ENCODE results near the gene LHX3. TPM values are rescaled to one million over a fixed set of nuclear protein-coding genes. Genes with fewer than 3 reads are reported as not detected.

The LHX3 gene
- total RNA-seq, 6 experiments from 2014 or later, result not detected

GRCh38 chr9:136226680-136227407 lies 21.9 kb upstream of the LHX3 start:
- Mint-ChIP-seq H3K9me3 (no peaks in the 10 kb centered on the region), H3K4me1 (ENCODE audit: low read depth) (peaks cover 28% of the 10 kb centered on the region), H3K27me3 (ENCODE audit: insufficient read depth) (no peaks in the 10 kb centered on the region; the same call in 1 of the 2 replicates), H3K27ac (peak overlapping the region; percentile 93), H3K36me3 (ENCODE audit: low read depth) (peaks cover 10% of the 10 kb centered on the region), H3K4me3 (no peak overlapping the region)
- DNase-seq, result no peak
- TF ChIP-seq, protein P1, sequence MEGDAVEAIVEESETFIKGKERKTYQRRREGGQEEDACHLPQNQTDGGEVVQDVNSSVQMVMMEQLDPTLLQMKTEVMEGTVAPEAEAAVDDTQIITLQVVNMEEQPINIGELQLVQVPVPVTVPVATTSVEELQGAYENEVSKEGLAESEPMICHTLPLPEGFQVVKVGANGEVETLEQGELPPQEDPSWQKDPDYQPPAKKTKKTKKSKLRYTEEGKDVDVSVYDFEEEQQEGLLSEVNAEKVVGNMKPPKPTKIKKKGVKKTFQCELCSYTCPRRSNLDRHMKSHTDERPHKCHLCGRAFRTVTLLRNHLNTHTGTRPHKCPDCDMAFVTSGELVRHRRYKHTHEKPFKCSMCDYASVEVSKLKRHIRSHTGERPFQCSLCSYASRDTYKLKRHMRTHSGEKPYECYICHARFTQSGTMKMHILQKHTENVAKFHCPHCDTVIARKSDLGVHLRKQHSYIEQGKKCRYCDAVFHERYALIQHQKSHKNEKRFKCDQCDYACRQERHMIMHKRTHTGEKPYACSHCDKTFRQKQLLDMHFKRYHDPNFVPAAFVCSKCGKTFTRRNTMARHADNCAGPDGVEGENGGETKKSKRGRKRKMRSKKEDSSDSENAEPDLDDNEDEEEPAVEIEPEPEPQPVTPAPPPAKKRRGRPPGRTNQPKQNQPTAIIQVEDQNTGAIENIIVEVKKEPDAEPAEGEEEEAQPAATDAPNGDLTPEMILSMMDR (IDR thresholded peaks at IDR 0.05), result no peak

DNA sequence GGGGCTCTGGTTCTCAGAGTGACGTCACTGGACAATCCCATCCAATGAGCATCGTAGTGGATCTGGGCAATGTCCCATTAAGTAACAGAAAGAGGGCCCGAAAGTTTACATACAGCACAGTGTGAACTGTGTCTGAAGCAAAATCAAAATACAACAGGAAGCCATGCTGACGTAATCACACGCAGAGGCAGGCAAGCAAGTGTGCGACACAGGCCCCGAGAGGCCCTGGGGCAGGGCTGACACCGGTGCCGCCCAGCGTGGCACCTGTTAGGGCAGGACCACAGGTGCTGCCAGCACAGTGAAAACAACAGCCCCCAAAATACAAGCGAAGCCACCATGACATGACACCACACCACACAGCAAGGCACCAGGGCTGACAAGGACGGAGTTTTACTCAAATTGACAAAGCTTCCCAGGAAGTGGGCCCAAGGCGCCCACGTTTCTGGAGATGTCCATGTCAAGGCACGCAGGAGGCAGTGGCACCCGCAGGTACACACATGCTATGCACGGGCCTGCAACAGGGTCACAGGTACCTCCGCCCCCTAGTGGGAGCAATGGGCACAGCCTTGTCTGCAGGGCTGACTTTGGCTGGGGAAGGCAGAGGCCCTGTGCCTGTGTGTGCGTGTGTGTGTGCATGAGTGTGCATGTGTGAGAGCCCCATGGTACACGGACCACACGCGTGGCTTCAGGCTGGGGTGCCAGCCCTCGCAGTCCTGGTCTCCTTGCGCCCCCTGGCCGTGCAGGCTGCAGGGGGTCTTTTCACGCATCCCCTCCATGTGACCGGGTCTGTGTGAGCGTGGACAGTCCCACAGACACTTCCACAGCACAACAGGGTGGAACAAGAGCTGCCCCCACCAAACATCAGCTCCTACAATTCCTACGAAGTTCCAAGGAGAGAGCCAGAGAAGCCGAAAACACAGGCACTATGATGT lies 21.1 kb upstream of the LHX3 start:
- H3K4me1 Mint-ChIP-seq (ENCODE audit: low read depth), result peaks cover 28% of the 10 kb centered on the region
- H3K9me3 Mint-ChIP-seq, result no peaks in the 10 kb centered on the region
- TF ChIP-seq, protein P1 (IDR thresholded peaks at IDR 0.05), result peak; percentile 95
- H3K27ac Mint-ChIP-seq, result no peak overlapping the region
- peak; percentile 43 for DNase-seq
- peaks cover 13% of the 10 kb centered on the region for H3K36me3 Mint-ChIP-seq (ENCODE audit: low read depth)
- H3K27me3 Mint-ChIP-seq (ENCODE audit: insufficient read depth), result no peaks in the 10 kb centered on the region; the same call in 1 of the 2 replicates
- no peak overlapping the region for H3K4me3 Mint-ChIP-seq

- Mint-ChIP-seq H3K27ac (no peak overlapping the region), H3K9me3 (no peaks in the 10 kb centered on the region)
- TF ChIP-seq, protein P1 (IDR thresholded peaks at IDR 0.05), result no peak
Observed at GRCh38 chr9:136225366-136225747, 20.4 kb upstream of the LHX3 start.

GRCh38 chr9:136223871-136224640 lies 19.1 kb upstream of the LHX3 start:
- Mint-ChIP-seq H3K27ac (no peak overlapping the region), H3K4me1 (ENCODE audit: low read depth) (peaks cover 37% of the 10 kb centered on the region), H3K36me3 (ENCODE audit: low read depth) (peaks cover 13% of the 10 kb centered on the region), H3K27me3 (ENCODE audit: insufficient read depth) (no peaks in the 10 kb centered on the region; the same call in 1 of the 2 replicates), H3K9me3 (no peaks in the 10 kb centered on the region), H3K4me3 (no peak overlapping the region)
- DNase-seq, result no peak
- TF ChIP-seq, protein P1 (IDR thresholded peaks at IDR 0.05), result no peak

More at GRCh38 chr9:136225366-136225747, 20.4 kb upstream of the LHX3 start:
- Mint-ChIP-seq H3K27me3 (ENCODE audit: insufficient read depth) (no peaks in the 10 kb centered on the region; the same call in 1 of the 2 replicates), H3K4me1 (ENCODE audit: low read depth) (peaks cover 33% of the 10 kb centered on the region), H3K36me3 (ENCODE audit: low read depth) (peaks cover 13% of the 10 kb centered on the region), H3K4me3 (no peak overlapping the region)
- DNase-seq, result no peak

DNA sequence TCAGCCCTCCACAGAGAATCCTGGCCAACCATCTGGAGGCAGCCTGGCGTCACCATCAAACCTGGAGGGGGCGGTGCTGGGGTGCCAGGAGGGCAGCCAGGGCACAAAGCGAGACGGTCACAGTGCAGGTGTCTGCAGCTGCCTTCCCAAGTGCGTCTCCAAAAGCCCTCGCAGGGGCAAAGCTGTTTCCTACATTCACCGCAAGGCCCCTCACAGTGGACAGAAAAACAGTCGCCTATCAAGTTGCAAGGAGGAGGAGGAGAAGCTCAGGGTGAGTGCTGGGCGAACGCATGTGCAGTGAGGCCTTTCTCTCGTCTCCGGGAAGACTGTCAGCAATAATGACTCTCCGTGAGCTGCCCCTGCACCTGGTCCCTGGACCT lies 18.0 kb upstream of the LHX3 start:
- Mint-ChIP-seq H3K27ac (no peak overlapping the region), H3K36me3 (ENCODE audit: low read depth) (peaks cover 13% of the 10 kb centered on the region), H3K27me3 (ENCODE audit: insufficient read depth) (no peaks in the 10 kb centered on the region; the same call in 1 of the 2 replicates), H3K9me3 (no peaks in the 10 kb centered on the region), H3K4me3 (no peak overlapping the region), H3K4me1 (ENCODE audit: low read depth) (peaks cover 28% of the 10 kb centered on the region)
- DNase-seq, result no peak
- TF ChIP-seq, protein P1 (IDR thresholded peaks at IDR 0.05), result no peak

All from HFFc6 (cell line).